Endothelial cell of umbilical vein (primary cell): ENCODE results near the gene FBXL19. TPM values are rescaled to one million over a fixed set of nuclear protein-coding genes. Genes with fewer than 3 reads are reported as not detected.
A peak's percentile ranks its signal among the peaks of the same experiment; 100 is the strongest.

Experiments used
- BruUV-seq: library from RNA; stranded (reverse); fragments of 400-500 nt; replicated peaks from 2 replicates; lab custom pipeline; 2021; lab: Mats Ljungman, UMichigan
- CTCF ChIA-PET: fragments of 300-600, 350-600 bp; sonication (Branson Sonifier 250); formaldehyde crosslinking; loops from one replicate; lab custom pipeline; 2021; ENCODE audit warnings: antibody characterized with exemption, inconsistent platforms; lab: Charles Lee
- POLR2A ChIA-PET: fragments of 300-600, 350-600 bp; sonication (Branson Sonifier 250); formaldehyde crosslinking; loops from one replicate; lab custom pipeline; 2021; ENCODE audit warnings: antibody characterized with exemption, inconsistent platforms; lab: Charles Lee
- DNase-seq: peaks from one replicate; pipeline ENCODE4 v3.0.0-alpha.2; 2011; ENCODE audit warnings: low read depth, low spot score
- FAIRE-seq: peaks from 2 replicates; lab custom pipeline; 2011; peaks lifted over from hg19 to GRCh38; lab: Jason Lieb, UNC
- H2AFZ ChIP-seq: 2 replicates; pipeline ENCODE4 v1.6.0; 2012; ENCODE audit warnings: low read depth, low read length, control low read depth, inconsistent platforms
- H3K27ac ChIP-seq: 2 replicates; pipeline ENCODE4 v1.5.1; 2011; ENCODE audit warnings: low read depth, mild to moderate bottlenecking, control low read depth, low read length, moderate library complexity; ENCODE audit not compliant: insufficient read depth
- H3K27me3 ChIP-seq, 2 experiments: 2 replicates each; pipeline versions ENCODE4 v1.6.0 to v1.6.1; 2011; ENCODE audit warnings: low read length in 2 of 2, mixed read lengths in 1 of 2; ENCODE audit not compliant: control insufficient read depth in 2 of 2, insufficient read depth in 2 of 2
- H3K36me3 ChIP-seq, 2 experiments: 2 replicates in 1 of 2; 3 replicates in 1 of 2; pipeline ENCODE4 v1.5.1; 2011; ENCODE audit warnings: low read length in 2 of 2, mild to moderate bottlenecking in 1 of 2, moderate library complexity in 1 of 2; ENCODE audit not compliant: control insufficient read depth in 2 of 2, insufficient read depth in 2 of 2; ENCODE audit errors: extremely low read depth in 1 of 2
- H3K4me1 ChIP-seq: 3 replicates; pipeline ENCODE4 v1.5.1; 2011; ENCODE audit warnings: mild to moderate bottlenecking, low read length; ENCODE audit not compliant: control insufficient read depth, insufficient read depth; ENCODE audit errors: extremely low read depth
- H3K4me2 ChIP-seq: 2 replicates; pipeline ENCODE4 v1.6.1; 2011; ENCODE audit warnings: low read length, control low read depth, mixed read lengths; ENCODE audit not compliant: insufficient read depth
- H3K4me3 ChIP-seq, 3 experiments: fragments of 200-600 bp in 1 of 3; sonication (generic), shearing (Covaris generic) in 1 of 3; replicated peaks in 1 of 3; 2 replicates each; pipeline ENCODE4 v1.5.1; 2011 to 2016; ENCODE audit warnings: control low read depth in 3 of 3, low read length in 3 of 3, mild to moderate bottlenecking in 2 of 3, inconsistent platforms in 1 of 3, low read depth in 1 of 3, moderate library complexity in 1 of 3; ENCODE audit not compliant: insufficient read depth in 1 of 3
- H3K79me2 ChIP-seq: 2 replicates; pipeline ENCODE4 v1.6.0; 2012; ENCODE audit warnings: low read length, inconsistent platforms; ENCODE audit not compliant: control insufficient read depth, insufficient read depth
- H3K9ac ChIP-seq: replicated peaks from 2 replicates; pipeline ENCODE3; 2011; ENCODE audit warnings: low read length, control low read depth; ENCODE audit not compliant: insufficient read depth; ENCODE audit errors: extremely low read depth
- H3K9me1 ChIP-seq: replicated peaks from 3 replicates; pipeline ENCODE4 v1.6.0; 2011; ENCODE audit warnings: mild to moderate bottlenecking, low read length; ENCODE audit not compliant: control insufficient read depth, insufficient read depth; ENCODE audit errors: extremely low read depth
- H3K9me3 ChIP-seq: replicated peaks from 2 replicates; pipeline ENCODE4 v1.5.1; 2012; ENCODE audit warnings: low read length, inconsistent platforms; ENCODE audit not compliant: control insufficient read depth, insufficient read depth
- H4K20me1 ChIP-seq: replicated peaks from 2 replicates; pipeline ENCODE3; 2011; ENCODE audit warnings: mild to moderate bottlenecking, low read length; ENCODE audit not compliant: control insufficient read depth, insufficient read depth; ENCODE audit errors: extremely low read depth
- CTCF ChIP-seq, 2 donors: IDR thresholded peaks; 1 replicate in 1 of 2; 2 replicates in 1 of 2; pipeline ENCODE4 v1.5.1; 2011; ENCODE audit warnings: low read length in 2 of 2, mild to moderate bottlenecking in 2 of 2, moderate library complexity in 2 of 2, control low read depth in 1 of 2, inconsistent platforms in 1 of 2, low read depth in 1 of 2; ENCODE audit not compliant: insufficient read depth in 1 of 2; ENCODE audit errors: extremely low read depth in 1 of 2
- EZH2 ChIP-seq: IDR thresholded peaks from 2 replicates; pipeline ENCODE4 v1.6.1; 2012; ENCODE audit warnings: borderline replicate concordance, low read depth, mild to moderate bottlenecking, moderate library complexity, low read length, inconsistent platforms; ENCODE audit not compliant: severe bottlenecking
- FOS ChIP-seq: IDR thresholded peaks from 2 replicates; pipeline ENCODE4 v1.6.1; 2011; ENCODE audit warnings: mild to moderate bottlenecking, low read length, moderate library complexity, borderline replicate concordance; ENCODE audit not compliant: insufficient read depth
- GATA2 ChIP-seq: IDR thresholded peaks from 2 replicates; pipeline ENCODE4 v1.7.0; 2011; ENCODE audit warnings: low read depth, mild to moderate bottlenecking, moderate library complexity, mixed read lengths, low read length; ENCODE audit not compliant: insufficient read length, insufficient read depth
- JUN ChIP-seq: IDR thresholded peaks from 2 replicates; pipeline ENCODE4 v1.6.1; 2011; ENCODE audit warnings: borderline replicate concordance, low read depth; ENCODE audit not compliant: insufficient read length, insufficient read depth
- MAX ChIP-seq: IDR thresholded peaks from 2 replicates; pipeline ENCODE4 v1.6.1; 2011; ENCODE audit not compliant: insufficient read depth, insufficient read length
- MYC ChIP-seq: IDR thresholded peaks from one replicate; pipeline ENCODE4 v1.6.1; 2011; ENCODE audit warnings: mild to moderate bottlenecking, low read depth, low read length
- POLR2A ChIP-seq: IDR thresholded peaks from 2 replicates; pipeline ENCODE4 v1.6.1; 2012; ENCODE audit warnings: low read depth, mild to moderate bottlenecking, control low read depth, low read length
- POLR2AphosphoS5 ChIP-seq: IDR thresholded peaks from 2 replicates; pipeline ENCODE4 v1.6.1; 2012; ENCODE audit warnings: low read depth, mild to moderate bottlenecking, control low read depth, low read length, moderate library complexity; ENCODE audit not compliant: insufficient read depth
- dilution Hi-C: fragments of 300-500 bp; cut with MboI; formaldehyde crosslinking; loops from one replicate; pipeline ENCODE4 v1.15.0; 2019; ENCODE audit warnings: low sequenced_read_pairs; ENCODE audit not compliant: extremely low pct_ligation_motif_present
- intact Hi-C: fragments of 100-400 bp; cut with micrococcal nuclease; formaldehyde crosslinking; loops from one replicate; pipeline ENCODE4 v1.10.0; 2022
- polyA plus RNA-seq, 4 experiments: library from polyadenylated mRNA; depleted of rRNA in 3 of 4; stranded (reverse) in 3 of 4; unstranded in 1 of 4; fragments of >200 nt; gene quantifications; 2 replicates each; pipeline versions ENCODE4 v1.2.1 to v1.2.3, GENCODE V29; 2011 to 2012; ENCODE audit warnings: missing spikeins in 1 of 4
- total RNA-seq: library from RNA; stranded (reverse); gene quantifications from 2 replicates; pipeline ENCODE4 v1.2.3, GENCODE V29; 2021

The FBXL19 gene
- total and polyA plus RNA-seq, 2 donors (not counting 3 experiments of a cell fraction or from before 2014, with no cell fraction given): 22.1 to 38.0 TPM

- no peaks in the 10 kb centered on the region for H4K20me1 ChIP-seq
- dilution Hi-C loops: no loop called here
- no peak overlapping the region for H3K9ac ChIP-seq
- intact Hi-C loops: loop anchor here (10.0 kb wide), 1 partner anchor 711 kb away; no protein-coding TSS in a partner anchor
- no peaks in the 10 kb centered on the region for H3K4me1 ChIP-seq
- no peak overlapping the region for H2AFZ ChIP-seq
- ChIA-PET CTCF (interaction anchor here (0.6 to 5.0 kb wide), 39 partner anchors 10 to 884 kb away, joined by 3 to 66 read pairs (median 5); partner anchors contain the start of genes KAT8, SETD1A, STX4 and VKORC1), POLR2A (interaction anchor here (1.1 kb wide), 1 partner anchor 196 kb away, joined by 4 read pairs; the partner anchor contains the start of gene FUS)
- H3K36me3 ChIP-seq: peaks cover 4 to 18% of the 10 kb centered on the region in 2 experiments
- H3K79me2 ChIP-seq: no peaks in the 10 kb centered on the region
- no peaks in the 10 kb centered on the region for H3K9me1 ChIP-seq
- BruUV-seq: TSS peak; percentile 56
- H3K4me2 ChIP-seq: no peak overlapping the region
- no peak for FAIRE-seq
- no peak for DNase-seq
- no peaks in the 10 kb centered on the region for H3K9me3 ChIP-seq
- H3K27me3 ChIP-seq: no peaks in the 10 kb centered on the region
- no peak overlapping the region for H3K4me3 ChIP-seq
- no peak overlapping the region for H3K27ac ChIP-seq
- no peak for TF ChIP-seq EZH2
- TF ChIP-seq JUN: no peak
- TF ChIP-seq MYC: no peak
- no peak for TF ChIP-seq GATA2
- no peak for TF ChIP-seq CTCF (IDR thresholded peaks at IDR 0.05; ENCODE audit: extremely low read depth in 1 of 2, insufficient read depth in 1 of 2, low read depth in 1 of 2, low read length in 2 of 2)
- TF ChIP-seq FOS: no peak
- TF ChIP-seq POLR2A: no peak
- no peak for TF ChIP-seq POLR2AphosphoS5
- TF ChIP-seq MAX: no peak
Measured at GRCh38 chr16:30983898-30984610, 60.7 kb downstream of the FBXL19 start.
